GM18502 (cell line): ENCODE results near the gene SZT2.
"Not testable (repeated sequence)": the region's sequence is repeated elsewhere in the genome, so short reads cannot be mapped to it uniquely, and the experiment has no call there.

ENCODE experiments used
- ATAC-seq: cut with Tn5 transposase; IDR thresholded peaks from one replicate; pipeline ENCODE4 v1.9.1; 2021; ENCODE audit warnings: mild to moderate bottlenecking; ENCODE audit not compliant: unreplicated experiment, poor library complexity

Gene SZT2

GRCh38 chr1:43359696-43360095, 30.0 kb upstream of the SZT2 start:
- no peak for ATAC-seq

- ATAC-seq, result no peak
These were observed 29.1 kb upstream of the SZT2 start for GRCh38 chr1:43360616-43361015.

- ATAC-seq, result no peak
These were observed 26.3 kb upstream of the SZT2 start for GRCh38 chr1:43363283-43363934.

GRCh38 chr1:43363935-43364525, 25.7 kb upstream of the SZT2 start:
- no peak for ATAC-seq

GRCh38 chr1:43365678-43366077, 24.0 kb upstream of the SZT2 start:
- ATAC-seq, result no peak

- ATAC-seq, result no peak
These were observed 23.5 kb upstream of the SZT2 start for GRCh38 chr1:43366179-43366578.

- no peak for ATAC-seq
These were observed 23.1 kb upstream of the SZT2 start for GRCh38 chr1:43366601-43367025.

- ATAC-seq, result peak; percentile 45
These were observed 22.4 kb upstream of the SZT2 start for GRCh38 chr1:43367026-43367903.

GRCh38 chr1:43367904-43368645, 21.6 kb upstream of the SZT2 start, which contains the start of gene ELOVL1:
Gene ELOVL1, minus strand, starts transcription at chr1:43368011. Its CDS starts 2,402 bp downstream, at chr1:43365609.
- peak; percentile 81 for ATAC-seq

GRCh38 chr1:43368646-43369020, 21.1 kb upstream of the SZT2 start:
- no peak for ATAC-seq

- ATAC-seq, result not testable (repeated sequence)
These were observed 19.9 kb upstream of the SZT2 start for GRCh38 chr1:43369779-43370178.

- no peak for ATAC-seq
These were observed 19.1 kb upstream of the SZT2 start for GRCh38 chr1:43370564-43370963.

GRCh38 chr1:43372172-43372571, 17.5 kb upstream of the SZT2 start:
- ATAC-seq, result no peak

GRCh38 chr1:43373066-43373940, 16.4 kb upstream of the SZT2 start:
- no peak for ATAC-seq

GRCh38 chr1:43376723-43377235, 12.9 kb upstream of the SZT2 start:
- ATAC-seq, result no peak

GRCh38 chr1:43377831-43378230, 11.9 kb upstream of the SZT2 start:
- ATAC-seq, result no peak

- ATAC-seq, result no peak
These were observed 10.2 kb upstream of the SZT2 start for GRCh38 chr1:43379476-43379875.

GRCh38 chr1:43381612-43382011, 8.1 kb upstream of the SZT2 start:
- ATAC-seq, result no peak

- ATAC-seq, result no peak
These were observed 7.5 kb upstream of the SZT2 start for GRCh38 chr1:43382027-43382779.
